ENCODE results near the gene SHD.

DNA sequence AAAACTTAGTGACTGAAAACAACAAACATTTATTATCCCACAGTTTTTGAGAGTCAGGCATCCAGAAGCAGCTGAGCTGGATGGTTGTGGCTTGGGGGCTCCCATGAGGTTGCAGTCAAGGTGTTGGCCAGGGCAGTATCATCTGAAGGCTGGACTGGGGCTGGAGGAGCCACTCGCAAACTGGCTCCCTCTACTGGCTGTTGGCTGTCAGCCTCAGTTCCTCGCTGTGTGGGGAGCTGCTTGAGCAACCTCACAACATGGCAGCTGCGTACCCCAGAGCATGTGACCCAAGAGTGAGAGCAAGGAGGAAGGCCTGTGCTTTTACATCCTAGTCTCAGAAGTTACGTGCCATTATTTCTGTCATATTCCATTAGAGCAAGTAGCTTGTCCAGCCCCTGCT lies 22.5 kb upstream of the SHD start:
- TF ChIP-seq, protein P1, sequence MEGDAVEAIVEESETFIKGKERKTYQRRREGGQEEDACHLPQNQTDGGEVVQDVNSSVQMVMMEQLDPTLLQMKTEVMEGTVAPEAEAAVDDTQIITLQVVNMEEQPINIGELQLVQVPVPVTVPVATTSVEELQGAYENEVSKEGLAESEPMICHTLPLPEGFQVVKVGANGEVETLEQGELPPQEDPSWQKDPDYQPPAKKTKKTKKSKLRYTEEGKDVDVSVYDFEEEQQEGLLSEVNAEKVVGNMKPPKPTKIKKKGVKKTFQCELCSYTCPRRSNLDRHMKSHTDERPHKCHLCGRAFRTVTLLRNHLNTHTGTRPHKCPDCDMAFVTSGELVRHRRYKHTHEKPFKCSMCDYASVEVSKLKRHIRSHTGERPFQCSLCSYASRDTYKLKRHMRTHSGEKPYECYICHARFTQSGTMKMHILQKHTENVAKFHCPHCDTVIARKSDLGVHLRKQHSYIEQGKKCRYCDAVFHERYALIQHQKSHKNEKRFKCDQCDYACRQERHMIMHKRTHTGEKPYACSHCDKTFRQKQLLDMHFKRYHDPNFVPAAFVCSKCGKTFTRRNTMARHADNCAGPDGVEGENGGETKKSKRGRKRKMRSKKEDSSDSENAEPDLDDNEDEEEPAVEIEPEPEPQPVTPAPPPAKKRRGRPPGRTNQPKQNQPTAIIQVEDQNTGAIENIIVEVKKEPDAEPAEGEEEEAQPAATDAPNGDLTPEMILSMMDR (IDR thresholded peaks at IDR 0.05): no peak
- no peak for TF ChIP-seq POLR2A (IDR thresholded peaks at IDR 0.05)
